ENCODE measurements around the gene AKIP1. TPM values are rescaled to one million over a fixed set of nuclear protein-coding genes. Genes with fewer than 3 reads are reported as not detected.

Gene AKIP1
- total and polyA plus RNA-seq, 2 of the 8 experiments (the other 6 are each of a cell fraction or from before 2014, with no cell fraction given), result 17.8 to 29.6 TPM

GRCh38 chr11:8913961-8914660 is 3.1 kb downstream of the AKIP1 start (continued):
- TF ChIP-seq, protein P1, sequence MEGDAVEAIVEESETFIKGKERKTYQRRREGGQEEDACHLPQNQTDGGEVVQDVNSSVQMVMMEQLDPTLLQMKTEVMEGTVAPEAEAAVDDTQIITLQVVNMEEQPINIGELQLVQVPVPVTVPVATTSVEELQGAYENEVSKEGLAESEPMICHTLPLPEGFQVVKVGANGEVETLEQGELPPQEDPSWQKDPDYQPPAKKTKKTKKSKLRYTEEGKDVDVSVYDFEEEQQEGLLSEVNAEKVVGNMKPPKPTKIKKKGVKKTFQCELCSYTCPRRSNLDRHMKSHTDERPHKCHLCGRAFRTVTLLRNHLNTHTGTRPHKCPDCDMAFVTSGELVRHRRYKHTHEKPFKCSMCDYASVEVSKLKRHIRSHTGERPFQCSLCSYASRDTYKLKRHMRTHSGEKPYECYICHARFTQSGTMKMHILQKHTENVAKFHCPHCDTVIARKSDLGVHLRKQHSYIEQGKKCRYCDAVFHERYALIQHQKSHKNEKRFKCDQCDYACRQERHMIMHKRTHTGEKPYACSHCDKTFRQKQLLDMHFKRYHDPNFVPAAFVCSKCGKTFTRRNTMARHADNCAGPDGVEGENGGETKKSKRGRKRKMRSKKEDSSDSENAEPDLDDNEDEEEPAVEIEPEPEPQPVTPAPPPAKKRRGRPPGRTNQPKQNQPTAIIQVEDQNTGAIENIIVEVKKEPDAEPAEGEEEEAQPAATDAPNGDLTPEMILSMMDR (IDR thresholded peaks at IDR 0.05; ENCODE audit: control extremely low read depth in 1 of 3, insufficient read depth in 1 of 3, low read depth in 1 of 3, low read length in 3 of 3), result peak; percentile 85 to 89 (median 89)
- no peak for TF ChIP-seq CEBPB (IDR thresholded peaks at IDR 0.05; ENCODE audit: low read depth, low read length)
- TF ChIP-seq NANOG (IDR thresholded peaks at IDR 0.05; ENCODE audit: insufficient read depth, low read depth, low read length, poor library complexity, severe bottlenecking), result no peak
- TF ChIP-seq KDM4A (IDR thresholded peaks at IDR 0.05; ENCODE audit: low read depth, low read length, severe bottlenecking), result no peak
- TF ChIP-seq ASH2L (IDR thresholded peaks at IDR 0.05; ENCODE audit: low read length), result no peak

All from H1 (cell line).